HepG2 (cell line): ENCODE data around the gene TBKBP1. TPM values are rescaled to one million over a fixed set of nuclear protein-coding genes. Genes with fewer than 3 reads are reported as not detected.

ENCODE experiments used
- ATAC-seq: fragments of 200-7000 bp; cut with Tn5 transposase; 3 replicates; pipeline ENCODE4 v1.9.1; 2020; ENCODE audit warnings: mild to moderate bottlenecking, moderate library complexity
- BruUV-seq: library from RNA; stranded (reverse); fragments of 400-500 nt; replicated peaks from 2 replicates; lab custom pipeline; 2021; lab: Mats Ljungman, UMichigan
- CTCF ChIA-PET: fragments of 300-600 bp; formaldehyde crosslinking; extraction: SDS; loops from one replicate; lab custom pipeline; 2021; ENCODE audit warnings: low total read pairs, inconsistent platforms, low intra/inter-chr PET ratio; lab: Yijun Ruan, JAX
- POLR2A ChIA-PET: fragments of 350-600 bp; sonication (Branson Sonifier 250); formaldehyde crosslinking; loops from one replicate; lab custom pipeline; 2020; ENCODE audit warnings: antibody characterized with exemption, inconsistent platforms; lab: Yijun Ruan, JAX
- DNase-seq: peaks from one replicate; pipeline ENCODE4 v3.0.0-alpha.2; 2015; ENCODE audit warnings: low spot score
- FAIRE-seq: peaks from 3 replicates; lab custom pipeline; 2011; peaks lifted over from hg19 to GRCh38; lab: Jason Lieb, UNC
- H2AFZ ChIP-seq: one replicate; pipeline ENCODE4 v1.6.1; 2011; ENCODE audit warnings: low read length, inconsistent platforms
- H3K27ac ChIP-seq: fragments of 300-600 bp; 3 replicates; pipeline ENCODE4 v1.8.0; 2011; ENCODE audit warnings: mixed run types, mild to moderate bottlenecking, mixed read lengths, low read length, inconsistent platforms; ENCODE audit not compliant: insufficient read depth; ENCODE audit errors: extremely low read length
- H3K27me3 ChIP-seq, 2 experiments: fragments of 200-600 bp in 1 of 2; 2 replicates in 1 of 2; 3 replicates in 1 of 2; pipeline versions ENCODE4 v1.6.0 to v1.8.0; 2011; ENCODE audit warnings: low read length in 2 of 2, mild to moderate bottlenecking in 2 of 2, moderate library complexity in 2 of 2, inconsistent platforms in 1 of 2; ENCODE audit not compliant: insufficient read depth in 2 of 2, control insufficient read depth in 1 of 2
- H3K36me3 ChIP-seq, 2 experiments: fragments of 200-600 bp in 1 of 2; replicated peaks in 1 of 2; 2 replicates in 1 of 2; 3 replicates in 1 of 2; pipeline versions ENCODE4 v1.5.1 to v1.8.0; 2011; ENCODE audit warnings: low read length in 2 of 2, inconsistent platforms in 1 of 2; ENCODE audit not compliant: insufficient read depth in 2 of 2, control insufficient read depth in 1 of 2
- H3K4me1 ChIP-seq: 2 replicates; pipeline ENCODE4 v1.5.1; 2012; ENCODE audit warnings: low read length, inconsistent platforms; ENCODE audit not compliant: insufficient read depth
- H3K4me2 ChIP-seq: 2 replicates; pipeline ENCODE4 v1.6.0; 2011; ENCODE audit warnings: low read depth, low read length, inconsistent platforms
- H3K4me3 ChIP-seq, 3 experiments: fragments of 200-600 bp in 1 of 3; sonication (generic), shearing (Covaris generic) in 1 of 3; replicated peaks in 1 of 3; 2 replicates each; pipeline ENCODE4 v1.5.1; 2011 to 2016; ENCODE audit warnings: low read length in 3 of 3, inconsistent platforms in 2 of 3, low read depth in 2 of 3, mild to moderate bottlenecking in 2 of 3, control low read depth in 1 of 3, mixed read lengths in 1 of 3; ENCODE audit not compliant: insufficient read depth in 1 of 3
- H3K79me2 ChIP-seq: one replicate; pipeline ENCODE4 v1.6.1; 2011; ENCODE audit warnings: low read length, inconsistent platforms; ENCODE audit not compliant: insufficient read depth
- H3K9ac ChIP-seq: 2 replicates; pipeline ENCODE4 v1.6.0; 2011; ENCODE audit warnings: mild to moderate bottlenecking, low read depth, low read length, inconsistent platforms; ENCODE audit not compliant: insufficient read depth
- H3K9me3 ChIP-seq: 2 replicates; pipeline ENCODE4 v1.5.1; 2012; ENCODE audit warnings: mild to moderate bottlenecking, low read length
- H4K20me1 ChIP-seq: 2 replicates; pipeline ENCODE4 v1.6.0; 2011; ENCODE audit warnings: inconsistent platforms, mild to moderate bottlenecking, low read length, moderate library complexity; ENCODE audit not compliant: insufficient read depth
- CHD4 ChIP-seq: fragments of 200-600 bp; sonication (generic); IDR thresholded peaks from 2 replicates; pipeline ENCODE4 v1.7.0; 2017; ENCODE audit warnings: mild to moderate bottlenecking, low read length, borderline replicate concordance
- ERF ChIP-seq: IDR thresholded peaks from 2 replicates; pipeline ENCODE4 v1.6.1; 2018; ENCODE audit warnings: missing biosample characterization, missing genetic modification reagents
- KMT2A ChIP-seq: sonication (generic); formaldehyde crosslinking; IDR thresholded peaks from 2 replicates; pipeline ENCODE4 v1.4.0; 2020; ENCODE audit warnings: missing genetic modification reagents
- MTF2 ChIP-seq: sonication (generic); formaldehyde crosslinking; IDR thresholded peaks from 2 replicates; pipeline ENCODE4 v1.5.0; 2020; ENCODE audit warnings: missing genetic modification reagents, borderline replicate concordance
- MXI1 ChIP-seq: IDR thresholded peaks from 3 replicates; pipeline ENCODE4 v1.6.1; 2012; ENCODE audit warnings: low read depth, low read length, inconsistent platforms, borderline replicate concordance
- PAX8 ChIP-seq: sonication (generic); formaldehyde crosslinking; IDR thresholded peaks from 2 replicates; pipeline ENCODE4 v1.8.0; 2022; ENCODE audit warnings: mild to moderate bottlenecking, missing genetic modification reagents, borderline replicate concordance
- PHB2 ChIP-seq: fragments of 450-650 bp; IDR thresholded peaks from 2 replicates; pipeline ENCODE4 v1.6.1; 2018; ENCODE audit not compliant: partially characterized antibody
- TBX3 ChIP-seq: fragments of 450-650 bp; IDR thresholded peaks from 2 replicates; pipeline ENCODE4 v1.6.1; 2017; ENCODE audit warnings: antibody characterized with exemption, mild to moderate bottlenecking, inconsistent platforms, borderline replicate concordance
- TGIF2 ChIP-seq: IDR thresholded peaks from 2 replicates; pipeline ENCODE4 v1.6.1; 2016; ENCODE audit warnings: control low read depth, missing compliant biosample characterization
- ZBTB38 ChIP-seq: sonication (generic); formaldehyde crosslinking; IDR thresholded peaks from 2 replicates; pipeline ENCODE4 v1.5.1; 2020; ENCODE audit warnings: mild to moderate bottlenecking, missing genetic modification reagents
- ZNF317 ChIP-seq: sonication (generic); formaldehyde crosslinking; IDR thresholded peaks from 2 replicates; pipeline ENCODE4 v1.5.0; 2020; ENCODE audit warnings: mild to moderate bottlenecking, missing genetic modification reagents
- ZNF615 ChIP-seq: sonication (generic); formaldehyde crosslinking; IDR thresholded peaks from 2 replicates; pipeline ENCODE4 v1.5.0; 2020; ENCODE audit warnings: mild to moderate bottlenecking, missing genetic modification reagents, borderline replicate concordance
- ZNF704 ChIP-seq: sonication (generic); formaldehyde crosslinking; IDR thresholded peaks from 2 replicates; pipeline ENCODE4 v1.8.1; 2023; ENCODE audit warnings: mild to moderate bottlenecking, inconsistent platforms, moderate library complexity, missing genetic modification reagents, borderline replicate concordance
- ZNF747 ChIP-seq: sonication (generic); formaldehyde crosslinking; IDR thresholded peaks from 2 replicates; pipeline ENCODE4 v1.8.1; 2023; ENCODE audit warnings: missing genetic modification reagents, mild to moderate bottlenecking, borderline replicate concordance
- ZSCAN9 ChIP-seq: IDR thresholded peaks from 2 replicates; pipeline ENCODE4 v1.6.1; 2016; ENCODE audit warnings: borderline replicate concordance
- WGBS: methylation state at CpG from one replicate; pipeline ENCODE4 v1.1.6; 2017; ENCODE audit warnings: low lambda C conversion rate; 5-methylcytosine and 5-hydroxymethylcytosine counted together
- in situ Hi-C: cut with HindIII; loops from 2 replicates; pipeline ENCODE4 v1.10.0; 2017; ENCODE audit warnings: low pct_unique_long_range_greater_than_20kb; ENCODE audit not compliant: extremely low pct_ligation_motif_present
- intact Hi-C: fragments of 100-400 bp; cut with micrococcal nuclease; formaldehyde crosslinking; loops from one replicate; pipeline ENCODE4 v1.10.0; 2022; ENCODE audit not compliant: unreplicated experiment
- polyA plus RNA-seq, 8 experiments: library from polyadenylated mRNA; depleted of rRNA in 3 of 8; stranded (reverse) in 7 of 8; unstranded in 1 of 8; fragments of >200 nt; fragmentation: Illumina TruSeq in 4 of 8; extraction: Trizol in 4 of 8; gene quantifications; 2 replicates each; pipeline versions ENCODE4 v1.2.1 to v1.2.3, GENCODE V29; 2011 to 2016; ENCODE audit warnings: low read depth in 4 of 8, missing spikeins in 1 of 8, mixed read lengths in 1 of 8; ENCODE audit not compliant: insufficient read depth in 1 of 8
- total RNA-seq, 5 experiments: library from RNA; depleted of rRNA; stranded (reverse); fragments of >200 nt; fragmentation: Illumina TruSeq; extraction: Trizol; gene quantifications; 2 replicates each; pipeline ENCODE4 v1.2.3, GENCODE V29; 2016; ENCODE audit warnings: low read depth in 1 of 5

The TBKBP1 gene
- total and polyA plus RNA-seq, 2 of the 13 experiments (the other 11 are each of a cell fraction or from before 2014, with no cell fraction given) = 2.6 to 7.0 TPM

DNA sequence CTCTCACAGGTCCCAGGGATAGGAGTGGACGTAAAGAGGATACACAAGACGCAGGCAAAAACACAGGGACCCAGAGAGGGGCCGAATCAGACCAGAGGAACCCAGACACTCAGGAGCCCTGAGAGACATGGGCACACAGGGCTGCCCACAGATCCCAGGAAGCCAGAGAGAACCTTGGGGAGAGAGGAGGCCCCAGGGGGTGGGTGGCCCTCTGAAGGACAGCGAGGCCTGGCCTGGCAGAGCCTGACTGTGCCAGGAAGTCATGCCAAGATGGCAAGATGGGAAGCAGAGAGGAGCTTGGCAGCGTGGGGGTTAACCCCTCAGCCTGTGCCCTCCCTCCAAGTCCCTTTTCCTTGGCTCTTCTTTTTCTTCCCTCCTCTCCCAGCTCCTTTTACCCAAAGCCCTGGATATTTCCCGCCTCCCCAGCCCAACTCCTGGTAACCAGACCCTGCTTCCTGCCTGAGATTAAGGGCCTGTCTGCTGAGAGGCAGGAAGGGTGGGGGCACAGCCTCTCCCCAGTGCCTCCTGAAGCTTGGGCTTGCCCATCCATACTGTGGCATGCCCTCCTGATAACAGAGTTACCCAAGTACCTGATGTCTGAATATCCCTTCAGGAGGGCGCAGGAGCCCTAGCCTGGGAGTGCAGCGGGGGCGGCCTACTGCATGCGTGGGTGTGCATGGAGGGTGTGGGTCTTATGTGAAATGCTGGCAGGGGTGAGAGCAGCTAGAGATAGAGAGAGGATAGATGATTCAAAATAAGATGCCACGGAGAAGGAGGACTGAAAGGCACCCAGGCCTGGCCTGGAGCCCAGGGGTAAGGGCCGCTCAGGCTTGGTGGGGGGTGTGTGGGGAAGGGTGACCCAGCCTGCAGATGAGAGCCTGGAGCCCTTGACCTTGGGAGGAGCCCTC is 33.1 kb downstream of the TBKBP1 start (continued):
- TF ChIP-seq ZNF704 (CRISPR knock-in tag) = no peak
- TF ChIP-seq MTF2 (CRISPR knock-in tag) = no peak
- no peak for TF ChIP-seq MXI1
- no peak for TF ChIP-seq TGIF2 (CRISPR knock-in tag)

DNA sequence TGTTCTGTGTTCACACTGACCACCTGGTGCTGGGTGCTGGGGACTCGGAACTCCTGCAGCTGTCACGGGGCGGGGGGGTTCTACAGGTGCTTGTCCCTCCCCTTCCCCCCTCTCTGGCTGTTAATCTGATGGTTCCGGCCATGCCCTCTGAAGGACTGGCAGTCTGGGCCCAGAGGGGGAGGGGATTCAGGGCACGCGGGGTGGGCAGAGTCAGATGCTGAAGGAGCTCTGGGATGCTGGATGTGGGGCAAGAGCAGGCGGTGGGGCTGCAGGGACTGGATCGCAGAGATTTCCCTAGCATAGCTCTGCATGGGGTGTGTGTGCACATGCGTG is 33.7 kb downstream of the TBKBP1 start:
- ChIA-PET CTCF (no interaction called here), POLR2A (no interaction called here)
- WGBS = 25% methylated on average over 8 of the region's 9 CpGs
- Histone ChIP-seq H4K20me1 (no peaks in the 10 kb centered on the region; the same call in 1 of the 2 replicates), H3K9me3 (no peaks in the 10 kb centered on the region), H3K79me2 (no peaks in the 10 kb centered on the region), H3K36me3 (no peaks in the 10 kb centered on the region), H3K27ac (no peak overlapping the region), H3K4me3 (no peak overlapping the region), H2AFZ (no peak overlapping the region), H3K9ac (no peak overlapping the region), H3K4me2 (no peak overlapping the region), H3K4me1 (peaks cover 3% of the 10 kb centered on the region; the same call in 1 of the 2 replicates), H3K27me3 (peaks cover 21 to 93% of the 10 kb centered on the region in 2 experiments; a peak in 4 of 5 replicates)
- intact Hi-C loops (no loop called here), in situ Hi-C loops (no loop called here)
- ATAC-seq = no peak
- no peak for DNase-seq
- no TSS peak for BruUV-seq
- FAIRE-seq = no peak
- TF ChIP-seq TBX3 = no peak
- no peak for TF ChIP-seq PAX8 (CRISPR knock-in tag)
- no peak for TF ChIP-seq CHD4
- no peak for TF ChIP-seq ZSCAN9
- TF ChIP-seq ZNF747 (CRISPR knock-in tag) = no peak
- TF ChIP-seq ZNF615 (CRISPR knock-in tag) = no peak
- TF ChIP-seq KMT2A (CRISPR knock-in tag) = no peak
- TF ChIP-seq ZBTB38 = no peak
- TF ChIP-seq PHB2 = no peak
- no peak for TF ChIP-seq ERF (CRISPR knock-in tag)
- TF ChIP-seq ZNF317 (CRISPR knock-in tag) = no peak
